GM21515 (cell line): ENCODE results near the gene ADAMTSL2.
"Not testable (repeated sequence)": the region's sequence is repeated elsewhere in the genome, so short reads cannot be mapped to it uniquely, and the experiment has no call there.

ENCODE experiments used
- ATAC-seq: cut with Tn5 transposase; IDR thresholded peaks from one replicate; pipeline ENCODE4 v1.9.1; 2021; ENCODE audit not compliant: unreplicated experiment

The ADAMTSL2 gene

DNA sequence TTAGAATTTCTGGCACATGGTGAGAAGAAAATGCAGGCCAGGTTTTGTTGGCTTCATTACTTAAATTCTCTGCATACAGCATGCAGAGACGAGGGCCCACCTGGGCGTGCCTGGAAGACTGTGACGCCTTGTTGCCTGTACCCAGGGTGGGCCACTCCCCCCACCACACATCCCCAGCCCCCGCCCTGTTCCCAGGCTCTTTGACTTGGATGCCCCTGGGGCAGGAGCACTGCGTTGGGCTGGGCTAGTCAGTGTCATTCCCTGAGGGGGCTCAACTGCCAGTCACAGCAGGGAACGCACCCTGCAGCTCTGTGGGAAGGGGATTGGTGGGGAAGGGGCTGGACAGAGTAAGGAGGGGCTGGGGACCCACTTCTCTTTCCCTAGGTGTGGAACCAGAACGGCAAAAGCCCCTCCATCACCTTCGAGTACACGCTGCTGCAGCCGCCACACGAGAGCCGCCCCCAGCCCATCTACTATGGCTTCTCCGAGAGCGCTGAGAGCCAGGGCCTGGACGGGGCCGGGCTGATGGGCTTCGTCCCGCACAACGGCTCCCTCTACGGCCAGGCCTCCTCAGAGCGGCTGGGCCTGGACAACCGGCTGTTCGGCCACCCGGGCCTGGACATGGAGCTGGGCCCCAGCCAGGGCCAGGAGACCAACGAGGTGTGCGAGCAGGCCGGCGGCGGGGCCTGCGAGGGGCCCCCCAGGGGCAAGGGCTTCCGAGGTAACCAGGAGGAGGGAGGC, 19.6 kb downstream of the ADAMTSL2 start:
- no peak for ATAC-seq

DNA sequence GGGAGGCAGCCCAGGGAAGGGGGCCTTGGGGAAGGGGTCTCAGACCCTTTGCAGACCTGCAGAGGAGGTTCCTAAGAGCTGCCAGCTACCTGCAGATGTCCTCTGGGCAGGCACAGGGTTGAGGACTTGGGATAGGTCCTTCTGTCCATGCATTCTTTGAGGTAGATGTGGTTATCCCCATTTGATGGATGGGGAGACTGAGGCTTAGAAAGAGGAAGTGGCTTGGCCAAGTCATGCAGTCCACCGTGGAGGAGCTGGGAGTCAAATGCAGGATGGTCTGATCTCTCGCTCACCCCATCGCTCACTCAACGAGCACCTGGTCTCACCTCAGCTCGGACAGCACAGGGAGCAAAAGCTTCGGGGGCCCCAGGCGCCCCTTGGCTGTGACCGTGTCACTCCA, 20.2 kb downstream of the ADAMTSL2 start:
- ATAC-seq: no peak

DNA sequence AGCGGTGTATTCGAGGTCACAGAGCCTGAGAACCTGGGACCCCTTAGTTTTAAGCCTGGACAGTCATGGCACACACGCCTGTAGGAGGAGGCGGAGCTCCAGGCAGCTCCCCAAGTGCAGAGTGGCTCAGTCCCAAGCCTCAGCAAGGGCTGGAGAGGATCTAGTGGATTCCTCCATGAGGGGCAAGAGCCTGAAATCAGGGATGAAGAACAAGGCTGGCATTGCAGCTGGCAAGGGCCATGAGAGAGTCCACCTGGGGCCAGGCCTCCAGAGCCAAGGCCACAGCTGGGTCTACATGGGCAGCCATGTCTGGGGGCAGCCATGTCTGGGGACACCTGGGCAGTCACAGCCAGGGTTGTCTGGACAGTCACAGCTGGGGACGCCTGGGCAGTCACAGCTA, 21.9 kb downstream of the ADAMTSL2 start:
- ATAC-seq: no peak

DNA sequence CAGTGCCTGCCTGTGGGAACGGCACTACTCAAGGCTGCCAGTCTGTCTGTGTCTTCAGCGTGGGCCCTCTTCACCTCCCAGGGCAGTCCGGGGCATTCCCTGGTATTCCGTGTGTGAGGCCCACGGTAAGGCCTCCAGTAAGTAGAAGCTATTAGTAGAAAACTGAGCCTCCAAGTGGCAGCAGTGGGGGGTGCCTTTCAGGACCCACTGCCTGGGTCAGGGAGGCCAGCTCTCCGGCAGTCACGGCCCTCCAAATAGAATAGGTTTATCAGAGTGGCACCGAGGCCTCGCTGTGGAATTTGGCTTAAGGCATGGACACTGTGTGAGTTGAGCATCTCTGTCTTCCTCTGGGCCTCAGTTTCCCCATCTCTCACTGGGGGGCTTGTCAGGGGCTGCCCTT, 23.1 kb downstream of the ADAMTSL2 start:
- no peak for ATAC-seq

DNA sequence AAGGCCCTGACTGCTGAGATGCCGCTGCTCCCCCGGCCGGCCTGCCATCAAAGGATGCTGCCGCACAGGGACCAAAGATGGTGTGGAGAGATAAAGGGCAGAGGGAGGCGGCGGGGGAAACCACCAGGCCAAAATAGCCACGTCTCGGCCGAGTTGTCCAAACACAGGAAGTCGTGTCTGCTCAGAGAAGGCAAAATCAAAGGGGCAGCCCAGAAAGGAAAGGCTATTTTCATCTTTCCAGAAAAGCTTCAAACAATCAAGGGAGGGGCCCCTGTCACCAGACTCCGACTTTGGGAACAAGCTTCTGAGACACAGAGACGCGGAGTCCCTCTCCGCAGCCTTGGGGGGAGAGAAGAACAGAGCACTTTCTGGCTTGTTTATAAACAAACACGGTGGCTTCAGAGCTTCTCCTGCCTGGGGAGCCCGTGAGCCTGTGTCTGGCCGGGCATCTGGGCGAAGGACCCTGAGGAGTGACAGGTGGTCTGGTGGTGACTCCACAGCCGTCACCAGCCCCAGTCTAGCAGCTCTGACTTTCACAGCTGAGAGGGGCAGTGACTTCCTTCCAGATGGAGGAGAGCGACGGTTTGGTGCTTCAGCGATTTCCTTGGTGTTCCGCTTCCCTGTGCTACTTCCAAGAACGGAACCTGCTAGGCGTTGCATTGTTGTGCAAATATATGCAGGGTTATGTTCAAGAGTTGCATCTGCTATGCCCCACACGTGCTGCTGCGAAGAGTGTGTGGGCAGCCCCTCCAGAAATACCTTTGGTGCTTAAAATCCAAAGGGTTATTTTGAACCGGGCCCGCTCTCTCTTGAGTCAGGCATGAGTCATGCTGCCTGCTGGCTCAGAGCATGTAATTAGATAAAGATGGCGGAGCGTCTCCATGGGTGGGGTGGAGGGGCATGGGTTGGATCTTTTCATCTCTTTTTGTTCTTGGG, 24.0 kb downstream of the ADAMTSL2 start:
- ATAC-seq: no peak

DNA sequence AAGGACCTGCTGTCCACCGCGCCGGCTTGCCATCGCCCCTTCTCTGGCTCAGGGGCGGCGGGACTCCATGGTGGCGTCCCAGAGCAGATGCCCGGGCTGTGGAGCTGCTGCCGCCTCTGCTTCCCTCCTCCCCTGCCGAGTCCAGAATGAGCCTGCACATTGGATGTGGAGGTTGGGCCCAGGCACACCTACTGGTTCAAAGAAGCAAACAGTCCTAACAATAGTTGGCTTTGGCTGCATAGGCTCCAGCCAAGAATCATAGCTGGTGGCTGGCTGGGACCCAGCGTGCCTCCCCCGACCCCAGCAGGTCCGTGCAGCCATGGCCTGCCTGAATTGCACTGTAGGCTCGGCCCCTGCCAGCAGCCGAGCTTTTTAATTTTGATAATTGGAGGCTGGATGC, 25.8 kb downstream of the ADAMTSL2 start:
- ATAC-seq: no peak

DNA sequence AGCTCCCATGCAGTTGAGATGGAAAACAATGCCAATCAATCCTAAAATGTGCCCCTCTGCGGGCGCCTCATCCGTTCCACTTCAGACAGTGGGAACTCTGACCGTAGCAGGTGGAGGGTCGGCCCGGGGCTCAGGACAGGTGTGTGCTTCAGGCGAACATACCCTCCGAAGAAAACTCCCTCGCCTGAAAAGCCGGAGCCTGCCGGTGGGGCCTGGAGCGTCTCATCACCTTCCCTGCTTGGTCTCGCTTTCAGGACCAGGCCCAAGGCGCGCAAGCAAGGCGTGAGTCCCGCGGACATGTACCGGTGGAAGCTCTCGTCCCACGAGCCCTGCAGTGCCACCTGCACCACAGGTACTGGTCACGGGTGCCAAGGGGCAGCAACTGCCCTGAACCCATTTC, 26.4 kb downstream of the ADAMTSL2 start:
- no peak for ATAC-seq

DNA sequence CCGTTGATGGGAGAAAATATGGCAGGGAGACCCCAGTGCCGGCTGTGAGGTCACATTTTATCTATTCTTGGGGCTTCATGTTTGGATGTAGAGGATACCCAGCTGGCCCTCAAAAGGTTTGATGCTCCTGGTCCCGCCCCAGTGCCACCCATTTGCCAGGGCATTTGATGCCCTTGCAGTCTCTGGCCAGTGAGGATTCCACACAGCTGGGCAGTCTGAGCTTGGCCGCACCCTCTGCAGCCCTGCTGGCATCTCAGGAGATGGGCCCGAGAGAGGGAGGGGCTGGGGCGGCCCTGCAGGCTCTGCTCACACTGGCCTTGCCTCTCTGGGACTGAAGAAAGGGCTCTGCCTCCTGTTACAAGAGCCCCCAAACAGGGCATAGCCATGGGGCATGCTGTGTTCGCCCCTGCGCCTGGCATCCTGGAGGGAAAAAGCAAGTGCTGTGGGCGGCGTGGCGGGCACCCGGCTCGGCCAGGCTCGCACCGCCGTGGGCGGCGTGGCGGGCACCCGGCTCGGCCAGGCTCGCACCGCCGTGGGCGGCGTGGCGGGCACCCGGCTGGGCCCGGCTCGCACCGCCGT, 27.6 kb downstream of the ADAMTSL2 start:
- ATAC-seq: no peak

DNA sequence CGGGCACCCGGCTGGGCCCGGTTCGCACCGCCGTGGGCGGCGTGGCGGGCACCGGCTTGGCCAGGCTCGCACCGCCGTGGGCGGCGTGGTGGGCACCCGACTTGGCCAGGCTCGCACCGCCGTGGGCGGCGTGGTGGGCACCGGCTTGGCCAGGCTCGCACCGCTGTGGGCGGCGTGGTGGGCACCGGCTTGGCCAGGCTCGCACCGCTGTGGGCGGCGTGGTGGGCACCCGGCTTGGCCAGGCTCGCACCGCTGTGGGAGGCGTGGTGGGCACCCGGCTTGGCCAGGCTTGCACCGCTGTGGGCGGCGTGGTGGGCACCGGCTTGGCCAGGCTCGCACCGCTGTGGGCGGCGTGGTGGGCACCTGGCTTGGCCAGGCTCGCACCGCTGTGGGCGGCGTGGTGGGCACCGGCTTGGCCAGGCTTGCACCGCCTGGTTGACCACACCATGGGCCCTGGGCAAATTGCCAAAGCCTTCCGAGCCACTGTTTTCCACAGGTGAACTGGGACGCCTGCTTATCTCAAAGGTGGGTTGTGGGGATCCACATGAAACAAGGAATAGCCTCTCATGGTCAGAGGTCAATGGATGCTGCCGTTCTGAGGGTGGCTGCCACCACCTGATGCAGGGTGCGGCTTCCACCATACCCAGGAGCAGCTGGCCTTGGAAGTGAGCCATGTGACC, 28.2 kb downstream of the ADAMTSL2 start:
- ATAC-seq: no peak

DNA sequence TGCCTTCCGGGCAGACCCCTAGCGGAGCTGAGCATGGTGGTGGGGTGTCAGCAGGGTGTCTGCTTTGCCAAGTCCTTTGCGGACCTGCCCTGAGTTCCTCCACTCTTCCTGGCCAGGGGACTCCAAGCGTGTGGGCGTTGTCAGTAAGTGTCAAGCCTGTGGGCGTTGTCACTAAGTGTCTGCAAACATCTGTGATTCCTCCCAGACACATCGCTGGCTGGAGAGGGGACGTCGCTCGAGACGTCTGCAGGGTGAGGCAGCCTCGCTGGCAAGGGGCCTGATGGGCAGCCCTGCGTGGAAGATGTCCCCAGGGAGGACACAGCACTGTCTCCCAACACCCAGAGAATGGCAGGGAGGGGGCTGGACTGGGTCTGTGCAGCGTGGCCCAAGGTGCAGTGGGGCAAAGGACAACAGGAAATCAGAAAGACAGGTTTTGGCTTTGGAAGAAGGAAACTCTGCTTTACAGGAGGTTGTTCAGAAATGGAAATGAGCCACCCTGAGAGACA, 28.8 kb downstream of the ADAMTSL2 start:
- ATAC-seq: no peak

DNA sequence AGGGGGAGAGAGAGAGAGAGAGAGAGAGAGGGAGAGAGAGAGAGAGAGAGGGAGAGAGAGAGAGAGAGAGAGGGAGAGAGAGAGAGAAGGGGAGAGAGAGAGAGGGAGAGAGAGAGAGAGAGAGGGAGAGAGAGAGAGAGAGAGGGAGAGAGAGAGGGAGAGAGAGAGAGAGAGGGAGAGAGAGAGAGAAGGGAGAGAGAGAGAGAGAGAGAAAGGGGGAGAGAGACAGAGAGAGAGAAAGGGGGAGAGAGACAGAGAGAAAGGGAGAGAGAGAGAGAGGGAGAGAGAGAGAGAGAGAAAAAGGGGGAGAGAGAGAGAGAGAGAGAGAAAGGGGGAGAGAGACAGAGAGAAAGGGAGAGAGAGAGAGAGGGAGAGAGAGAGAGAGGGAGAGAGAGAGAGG, 29.3 kb downstream of the ADAMTSL2 start:
- not testable (repeated sequence) for ATAC-seq

DNA sequence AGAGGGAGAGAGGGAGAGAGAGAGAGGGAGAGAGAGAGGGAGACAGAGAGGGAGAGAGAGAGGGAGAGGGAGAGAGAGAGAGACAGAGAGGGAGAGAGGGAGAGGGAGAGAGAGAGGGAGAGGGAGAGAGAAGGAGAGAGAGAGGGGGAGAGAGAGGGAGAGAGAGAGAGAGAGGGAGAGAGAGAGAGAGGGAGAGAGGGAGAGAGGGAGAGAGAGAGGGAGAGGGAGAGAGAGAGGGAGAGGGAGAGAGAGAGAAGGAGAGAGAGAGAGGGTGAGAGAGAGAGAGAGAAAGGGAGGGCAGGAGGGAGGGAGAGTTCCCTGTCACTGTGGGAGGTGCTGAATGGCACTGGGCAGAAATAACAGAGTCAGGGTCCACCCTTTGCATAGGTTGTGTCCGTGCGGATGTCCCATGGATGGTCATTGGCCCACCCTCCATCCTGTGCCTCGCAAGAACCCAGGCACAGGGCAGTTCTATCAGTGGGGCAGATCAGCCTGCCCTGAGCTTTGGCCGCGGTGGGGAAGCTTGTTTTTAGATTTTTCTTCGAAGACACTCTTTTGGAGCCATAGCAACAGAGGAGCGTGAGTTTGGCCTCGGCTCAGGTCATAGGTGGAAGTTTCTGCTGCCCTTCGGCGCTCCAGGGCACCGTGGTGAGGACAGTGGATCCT, 30.1 kb downstream of the ADAMTSL2 start:
- no peak for ATAC-seq

DNA sequence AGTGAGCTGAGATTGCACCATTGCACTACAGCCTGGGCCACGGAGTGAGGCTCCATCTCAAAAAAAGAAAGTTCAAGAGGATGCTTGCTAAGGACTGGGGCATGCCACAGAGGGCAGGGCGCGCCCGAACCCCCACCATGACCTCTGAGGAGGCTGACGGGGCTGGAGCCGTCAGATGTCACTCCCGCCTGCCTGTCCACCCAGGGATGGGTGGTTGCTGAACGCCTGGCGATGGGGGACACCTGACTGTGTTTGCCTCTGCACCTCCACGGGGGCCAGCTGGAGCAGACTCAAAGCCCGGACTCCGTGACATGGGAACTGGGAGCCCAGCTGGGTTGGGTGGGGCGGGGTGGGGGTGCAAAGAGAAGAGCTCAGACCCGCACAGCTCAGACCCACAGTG, 31.9 kb downstream of the ADAMTSL2 start:
- ATAC-seq: no peak

DNA sequence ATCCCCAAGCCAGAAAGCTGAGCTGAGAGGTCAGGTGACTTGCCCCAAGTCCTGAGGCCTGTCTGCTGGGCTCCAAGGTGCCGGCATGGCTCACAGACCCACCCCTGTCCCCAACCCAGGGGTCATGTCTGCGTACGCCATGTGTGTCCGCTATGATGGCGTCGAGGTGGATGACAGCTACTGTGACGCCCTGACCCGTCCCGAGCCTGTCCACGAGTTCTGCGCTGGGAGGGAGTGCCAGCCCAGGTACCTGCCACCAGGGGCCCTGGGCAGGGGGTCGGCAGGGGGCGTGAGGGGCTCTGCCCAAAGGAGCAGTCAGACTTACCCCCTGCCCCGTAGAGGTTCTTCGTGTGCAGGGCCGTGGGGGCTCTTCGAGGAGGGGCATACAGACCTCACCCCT, 32.3 kb downstream of the ADAMTSL2 start:
- ATAC-seq: no peak

DNA sequence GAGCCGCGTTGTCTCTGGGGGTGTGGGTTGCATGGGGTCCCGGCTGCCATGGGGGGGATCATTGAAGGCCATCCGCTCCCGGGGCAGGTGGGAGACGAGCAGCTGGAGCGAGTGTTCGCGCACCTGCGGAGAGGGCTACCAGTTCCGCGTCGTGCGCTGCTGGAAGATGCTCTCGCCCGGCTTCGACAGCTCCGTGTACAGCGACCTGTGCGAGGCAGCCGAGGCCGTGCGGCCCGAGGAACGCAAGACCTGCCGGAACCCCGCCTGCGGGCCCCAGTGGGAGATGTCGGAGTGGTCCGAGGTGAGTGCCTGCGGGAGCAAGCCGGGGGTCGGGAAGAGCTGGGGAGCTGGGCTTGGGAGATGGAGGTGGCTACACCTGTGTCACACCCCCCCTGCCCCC, 33.7 kb downstream of the ADAMTSL2 start:
- ATAC-seq: no peak

DNA sequence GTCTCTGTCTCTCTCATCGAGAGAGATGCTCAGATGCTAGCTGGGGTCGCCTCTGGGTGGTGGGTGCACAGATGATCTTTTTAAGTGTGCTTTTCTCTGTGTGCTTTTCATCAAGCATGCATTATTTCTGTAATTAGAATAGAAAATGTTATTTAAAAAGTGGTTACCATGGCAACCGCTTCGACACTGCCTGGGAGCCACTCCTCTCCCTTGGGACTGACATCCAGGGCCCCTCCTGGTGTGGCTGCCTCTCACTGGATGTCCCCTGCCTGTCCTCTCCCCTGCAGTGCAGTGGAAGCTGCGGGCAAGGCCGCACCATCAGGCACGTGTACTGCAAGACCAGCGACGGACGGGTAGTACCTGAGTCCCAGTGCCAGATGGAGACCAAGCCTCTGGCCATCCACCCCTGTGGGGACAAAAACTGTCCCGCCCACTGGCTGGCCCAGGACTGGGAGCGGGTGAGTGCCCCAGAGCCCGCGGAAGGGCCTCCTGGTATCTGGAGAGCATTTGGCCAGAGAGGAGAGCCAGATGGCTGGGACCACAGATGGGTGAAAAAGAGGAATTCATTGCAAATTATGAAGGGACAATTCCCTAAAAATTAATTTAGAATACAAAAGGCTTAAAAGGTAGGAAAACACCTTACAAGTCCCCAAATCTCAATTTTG, 34.7 kb downstream of the ADAMTSL2 start:
- no peak for ATAC-seq

DNA sequence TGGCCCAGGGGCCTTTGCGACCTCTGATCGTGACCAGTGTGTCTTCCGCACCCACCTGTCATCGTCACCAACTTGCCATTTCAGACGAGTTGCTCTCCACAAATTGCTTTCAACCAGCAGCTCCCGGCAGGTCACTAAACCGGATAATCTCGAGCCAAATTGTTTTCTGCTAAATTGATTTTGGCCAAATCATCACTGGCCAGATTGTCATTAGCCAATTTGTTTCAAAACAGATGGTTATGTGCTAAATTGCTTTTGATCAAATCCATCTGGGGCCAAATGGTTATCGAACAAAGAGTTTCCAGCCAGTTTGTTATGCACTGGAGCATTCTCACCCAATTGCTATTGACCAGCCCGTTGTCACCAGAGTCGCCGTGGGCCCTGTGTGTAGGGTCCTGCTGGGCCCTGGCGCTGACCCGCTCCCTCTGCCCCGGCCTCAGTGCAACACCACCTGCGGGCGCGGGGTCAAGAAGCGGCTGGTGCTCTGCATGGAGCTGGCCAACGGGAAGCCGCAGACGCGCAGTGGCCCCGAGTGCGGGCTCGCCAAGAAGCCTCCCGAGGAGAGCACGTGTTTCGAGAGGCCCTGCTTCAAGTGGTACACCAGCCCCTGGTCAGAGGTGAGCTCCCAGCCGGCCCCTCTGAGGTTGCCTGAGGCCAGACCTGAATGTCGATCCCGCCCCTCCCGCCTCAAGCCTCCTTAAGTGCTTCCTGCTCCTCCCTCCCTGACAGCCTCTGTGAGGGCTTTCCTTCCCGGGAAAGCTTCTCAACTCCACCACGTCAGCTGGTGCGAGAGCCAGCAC, 35.6 kb downstream of the ADAMTSL2 start:
- no peak for ATAC-seq

DNA sequence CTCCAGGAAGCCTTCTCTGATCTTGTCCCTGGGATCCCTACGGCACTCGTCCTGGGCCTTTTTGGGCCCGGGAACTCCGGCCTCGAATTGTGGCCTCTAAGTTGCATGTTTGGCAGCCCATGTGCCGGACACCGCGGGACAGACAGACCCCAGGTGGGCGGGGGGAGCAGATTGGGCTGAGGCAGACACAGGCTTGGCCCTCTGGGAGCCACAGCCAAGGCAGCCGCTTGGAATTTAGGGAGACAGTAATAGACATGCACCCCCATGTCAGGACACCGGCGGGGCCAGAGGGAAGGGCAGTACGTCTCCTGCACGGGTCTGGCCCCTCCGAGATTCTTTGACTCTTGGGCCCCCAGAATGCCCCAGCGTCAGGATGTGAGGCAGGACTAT, 36.2 kb downstream of the ADAMTSL2 start:
- no peak for ATAC-seq

DNA sequence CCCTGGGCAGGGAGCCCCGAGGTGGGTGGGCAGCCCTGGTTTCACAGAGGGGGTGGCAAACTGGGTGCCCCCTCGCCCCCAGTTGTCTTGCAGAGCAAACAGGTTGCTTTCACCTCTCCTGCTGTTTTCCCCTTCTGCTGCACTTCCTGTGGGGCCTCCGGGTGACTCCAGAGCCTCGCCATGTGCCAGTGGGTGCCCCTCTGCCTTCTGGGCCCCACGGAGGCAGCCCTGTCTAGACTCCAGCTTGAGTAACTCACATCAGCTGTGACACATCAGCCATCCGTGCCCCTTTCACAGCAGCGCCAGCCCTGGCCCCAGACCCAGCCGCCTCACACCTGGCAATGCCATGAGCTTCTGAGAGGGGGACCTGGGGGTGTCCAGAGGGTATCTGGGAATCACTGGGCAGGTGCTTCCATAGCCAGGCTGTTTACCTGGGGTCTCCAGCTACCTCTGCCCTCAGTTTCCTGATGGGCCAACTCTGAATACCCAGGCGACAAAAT, 36.9 kb downstream of the ADAMTSL2 start:
- ATAC-seq: no peak
